ENCODE data around the gene COBLL1.

The COBLL1 gene

DNA sequence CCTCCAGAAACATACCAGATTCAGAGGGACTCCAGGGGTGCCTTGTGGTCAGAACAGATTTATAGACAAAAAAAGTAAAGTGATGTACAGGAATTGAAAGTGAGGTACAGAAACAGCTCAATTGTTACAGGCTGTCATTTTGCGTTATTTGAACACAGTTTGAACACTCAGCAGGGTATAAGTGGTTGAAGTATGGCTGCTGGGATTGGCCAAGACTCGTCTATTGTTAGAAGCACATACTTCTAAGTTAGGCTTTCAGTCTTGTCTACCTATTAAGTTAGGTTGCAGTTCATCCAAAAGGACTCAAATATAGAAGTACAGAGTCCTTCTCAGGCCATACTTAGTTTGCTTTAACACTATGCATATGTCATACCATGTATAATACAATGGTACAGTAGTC is 199.4 kb downstream of the COBLL1 start:
- Histone ChIP-seq H3K4me1 (ENCODE audit: insufficient read depth, low read length) (0 out of 2 replicates have a peak, but pooled peaks cover 7% of the 10 kb centered on the region), H3K9me3 (ENCODE audit: control insufficient read depth, insufficient read depth, low read length) (no peaks in the 10 kb centered on the region), H3K9ac (ENCODE audit: low read depth, low read length) (no peak overlapping the region), H3K36me3 (ENCODE audit: insufficient read depth, low read length) (no peaks in the 10 kb centered on the region)

Data from ES-I3 (cell line).